H9 (cell line): ENCODE data around the gene PPFIA4. TPM values are rescaled to one million over a fixed set of nuclear protein-coding genes. Genes with fewer than 3 reads are reported as not detected.

ENCODE experiments used
- DNase-seq: peaks from one replicate; pipeline ENCODE4 v3.0.0-alpha.2; 2017
- H2AFZ ChIP-seq: one replicate; pipeline ENCODE4 v1.6.1; 2013; ENCODE audit warnings: mild to moderate bottlenecking, low read length, control low read depth, moderate library complexity
- H2AK5ac ChIP-seq: 2 replicates; pipeline ENCODE4 v1.6.1; 2013; ENCODE audit warnings: low read length, control low read depth, mixed read lengths; ENCODE audit not compliant: insufficient read length
- H2BK120ac ChIP-seq: one replicate; pipeline ENCODE4 v1.6.1; 2013; ENCODE audit warnings: low read depth, mild to moderate bottlenecking, low read length, control low read depth, inconsistent platforms; ENCODE audit not compliant: poor library complexity, severe bottlenecking
- H2BK12ac ChIP-seq: 2 replicates; pipeline ENCODE4 v1.6.1; 2013; ENCODE audit warnings: low read length, control low read depth, mixed read lengths, low read depth; ENCODE audit not compliant: insufficient read length
- H2BK15ac ChIP-seq: 2 replicates; pipeline ENCODE4 v1.6.1; 2013; ENCODE audit warnings: low read depth, low read length, control low read depth
- H2BK20ac ChIP-seq: one replicate; pipeline ENCODE4 v1.6.1; 2013; ENCODE audit warnings: low read depth, mild to moderate bottlenecking, low read length, control low read depth, inconsistent platforms; ENCODE audit not compliant: poor library complexity, severe bottlenecking
- H2BK5ac ChIP-seq: 2 replicates; pipeline ENCODE4 v1.6.1; 2013; ENCODE audit warnings: low read length, control low read depth, mixed read lengths; ENCODE audit not compliant: insufficient read length
- H3K14ac ChIP-seq: 2 replicates; pipeline ENCODE4 v1.6.1; 2013; ENCODE audit warnings: low read length, control low read depth; ENCODE audit not compliant: insufficient read depth
- H3K18ac ChIP-seq: 2 replicates; pipeline ENCODE4 v1.6.1; 2013; ENCODE audit warnings: low read depth, mild to moderate bottlenecking, mixed read lengths, low read length, control low read depth; ENCODE audit not compliant: insufficient read length
- H3K23ac ChIP-seq: 2 replicates; pipeline ENCODE4 v1.6.1; 2013; ENCODE audit warnings: low read length, control low read depth, mixed read lengths, low read depth; ENCODE audit not compliant: insufficient read length
- H3K23me2 ChIP-seq: 2 replicates; pipeline ENCODE4 v1.6.1; 2013; ENCODE audit warnings: low read depth, mild to moderate bottlenecking, mixed read lengths, low read length, control low read depth; ENCODE audit not compliant: insufficient read length, poor library complexity, severe bottlenecking
- H3K27ac ChIP-seq: 2 replicates; pipeline ENCODE4 v1.5.1; 2013; ENCODE audit warnings: low read length, control low read depth, mixed read lengths, low read depth; ENCODE audit not compliant: insufficient read length
- H3K27me3 ChIP-seq: 2 replicates; pipeline ENCODE4 v1.6.1; 2013; ENCODE audit warnings: low read length, control low read depth, inconsistent platforms; ENCODE audit not compliant: insufficient read depth
- H3K4ac ChIP-seq: 2 replicates; pipeline ENCODE4 v1.6.1; 2013; ENCODE audit warnings: low read depth, mild to moderate bottlenecking, control low read depth, inconsistent platforms, low read length, moderate library complexity
- H3K4me1 ChIP-seq: 2 replicates; pipeline ENCODE4 v1.6.1; 2013; ENCODE audit warnings: low read length, control low read depth, inconsistent platforms; ENCODE audit not compliant: insufficient read depth
- H3K4me2 ChIP-seq: 2 replicates; pipeline ENCODE4 v1.6.1; 2013; ENCODE audit warnings: low read length, control low read depth, mixed read lengths; ENCODE audit not compliant: insufficient read length, insufficient read depth
- H3K56ac ChIP-seq: 2 replicates; pipeline ENCODE4 v1.6.1; 2013; ENCODE audit warnings: low read depth, mild to moderate bottlenecking, mixed read lengths, low read length, control low read depth; ENCODE audit not compliant: insufficient read length
- H3K79me1 ChIP-seq: 2 replicates; pipeline ENCODE4 v1.6.1; 2013; ENCODE audit warnings: low read depth, mild to moderate bottlenecking, moderate library complexity, low read length, control low read depth, inconsistent platforms; ENCODE audit not compliant: insufficient read depth, poor library complexity, severe bottlenecking
- H3K79me2 ChIP-seq: 2 replicates; pipeline ENCODE4 v1.6.1; 2013; ENCODE audit warnings: low read length, control low read depth, inconsistent platforms; ENCODE audit not compliant: insufficient read depth
- H3K9ac ChIP-seq: 2 replicates; pipeline ENCODE4 v1.6.1; 2013; ENCODE audit warnings: low read length, control low read depth, mixed read lengths; ENCODE audit not compliant: insufficient read length; ENCODE audit errors: extremely low read depth
- H3K9me3 ChIP-seq: one replicate; pipeline ENCODE4 v1.6.1; 2013; ENCODE audit warnings: low read depth, low read length, inconsistent platforms; ENCODE audit not compliant: control insufficient read depth
- H3T11ph ChIP-seq: one replicate; pipeline ENCODE4 v1.6.1; 2013; ENCODE audit warnings: mild to moderate bottlenecking, low read length, control low read depth, inconsistent platforms
- H4K20me1 ChIP-seq: one replicate; pipeline ENCODE4 v1.6.1; 2013; ENCODE audit not compliant: control insufficient read depth, insufficient read length, insufficient read depth
- H4K5ac ChIP-seq: 2 replicates; pipeline ENCODE4 v1.6.1; 2013; ENCODE audit warnings: low read depth, mild to moderate bottlenecking, mixed read lengths, low read length, control low read depth; ENCODE audit not compliant: insufficient read length
- H4K8ac ChIP-seq: replicated peaks from 2 replicates; pipeline ENCODE4 v1.6.1; 2013; ENCODE audit warnings: low read length, control low read depth, mixed read lengths, low read depth; ENCODE audit not compliant: insufficient read length
- H4K91ac ChIP-seq: 2 replicates; pipeline ENCODE4 v1.6.1; 2013; ENCODE audit warnings: low read depth, mild to moderate bottlenecking, moderate library complexity, mixed read lengths, low read length, control low read depth; ENCODE audit not compliant: insufficient read length
- H3K27ac Mint-ChIP-seq, 3 experiments: 2 replicates in 2 of 3; 3 replicates in 1 of 3; pipeline ENCODE4 v1.8.0; 2020 to 2021; ENCODE audit warnings: mixed read lengths in 3 of 3, mild to moderate bottlenecking in 1 of 3, moderate library complexity in 1 of 3
- H3K27me3 Mint-ChIP-seq: 2 replicates; pipeline ENCODE4 v1.8.0; 2021; ENCODE audit warnings: low read depth, mild to moderate bottlenecking, moderate library complexity, mixed read lengths
- H3K36me3 Mint-ChIP-seq, 3 experiments: 2 replicates in 2 of 3; 3 replicates in 1 of 3; pipeline ENCODE4 v1.8.0; 2020 to 2021; ENCODE audit warnings: low read depth in 3 of 3, mixed read lengths in 3 of 3; ENCODE audit not compliant: insufficient read depth in 1 of 3
- H3K4me1 Mint-ChIP-seq, 2 experiments: 2 replicates each; pipeline ENCODE4 v1.8.0; 2020; ENCODE audit warnings: mixed read lengths in 2 of 2
- H3K4me3 Mint-ChIP-seq, 2 experiments: 2 replicates in 1 of 2; 3 replicates in 1 of 2; pipeline ENCODE4 v1.8.0; 2020 to 2021; ENCODE audit warnings: mild to moderate bottlenecking in 2 of 2, mixed read lengths in 2 of 2, moderate library complexity in 1 of 2
- H3K9me3 Mint-ChIP-seq, 2 experiments: 2 replicates in 1 of 2; 3 replicates in 1 of 2; pipeline ENCODE4 v1.8.0; 2020; ENCODE audit warnings: mild to moderate bottlenecking in 2 of 2, mixed read lengths in 2 of 2, moderate library complexity in 1 of 2
- CTCF ChIP-seq: fragments of 200-600 bp; sonication (generic); conservative IDR thresholded peaks from 3 replicates; pipeline ENCODE4 v1.8.0; 2021; ENCODE audit warnings: antibody characterized with exemption, mild to moderate bottlenecking
- WGBS: extraction: QIAGEN DNeasy Blood & Tissue Kit; methylation state at CpG from one replicate; pipeline ENCODE4 v1.1.7; 2013; ENCODE audit warnings: missing lambda C conversion rate, low lambda C conversion rate, mixed read lengths; ENCODE audit not compliant: insufficient read length; ENCODE audit errors: extremely low coverage; 5-methylcytosine and 5-hydroxymethylcytosine counted together
- total RNA-seq: library from RNA; stranded (reverse); gene quantifications from 2 replicates; pipeline ENCODE4 v1.2.1, GENCODE V29; 2021

PPFIA4 gene
- total RNA-seq, 1 experiment from 2014 or later = 3.9 TPM

- no peak overlapping the region for H2AFZ ChIP-seq
- no peak overlapping the region for H3K4me3 Mint-ChIP-seq
- no peak overlapping the region for H2BK15ac ChIP-seq
- no peak overlapping the region for H3K4ac ChIP-seq
- H4K5ac ChIP-seq = no peak overlapping the region
- H4K20me1 ChIP-seq = no peaks in the 10 kb centered on the region
- H3K18ac ChIP-seq = no peak overlapping the region
- H3K27me3 Mint-ChIP-seq = peaks cover 13% of the 10 kb centered on the region
- no peak for DNase-seq
- H3K27ac Mint-ChIP-seq = no peak overlapping the region
- H3K9ac ChIP-seq = no peak overlapping the region
- no peak overlapping the region for H2BK12ac ChIP-seq
- H4K8ac ChIP-seq = no peak overlapping the region
- H3K36me3 Mint-ChIP-seq = peaks cover 10 to 21% (median 11%) of the 10 kb centered on the region in 3 experiments; a peak in 6 of 7 replicates
- H3T11ph ChIP-seq = no peak overlapping the region
- no peak for TF ChIP-seq CTCF
- H2BK20ac ChIP-seq = no peak overlapping the region
- H3K27ac ChIP-seq = no peak overlapping the region
- H3K9me3 ChIP-seq = no peaks in the 10 kb centered on the region
- H3K14ac ChIP-seq = no peak overlapping the region
- H3K79me1 ChIP-seq = no peaks in the 10 kb centered on the region
- no peaks in the 10 kb centered on the region for H3K23me2 ChIP-seq
- H3K56ac ChIP-seq = no peak overlapping the region
- no peak overlapping the region for H2AK5ac ChIP-seq
- H3K9me3 Mint-ChIP-seq = peaks cover 23 to 32% of the 10 kb centered on the region in 2 experiments
- H3K27me3 ChIP-seq = no peaks in the 10 kb centered on the region
- H3K4me1 ChIP-seq = no peaks in the 10 kb centered on the region
- no peak overlapping the region for H4K91ac ChIP-seq
- no peak overlapping the region for H3K23ac ChIP-seq
- WGBS = no CpG with 5 or more reads among the region's 1 CpG
- no peaks in the 10 kb centered on the region for H3K79me2 ChIP-seq
- no peak overlapping the region for H2BK120ac ChIP-seq
- no peaks in the 10 kb centered on the region for H3K4me1 Mint-ChIP-seq
- H2BK5ac ChIP-seq = no peak overlapping the region
- no peak overlapping the region for H3K4me2 ChIP-seq
Measured at GRCh38 chr1:203098445-203098844, 72.2 kb downstream of the PPFIA4 start.
